PC-9 (cell line): ENCODE measurements around the gene GPSM1. TPM values are rescaled to one million over a fixed set of nuclear protein-coding genes. Genes with fewer than 3 reads are reported as not detected.
A peak's percentile ranks its signal among the peaks of the same experiment; 100 is the strongest.

Source experiments
- BruUV-seq: library from RNA; stranded (reverse); fragments of 400-500 nt; replicated peaks from 2 replicates; lab custom pipeline; 2021; lab: Mats Ljungman, UMichigan
- CTCF ChIA-PET: fragments of 300-600 bp; sonication (Branson Sonifier 250); formaldehyde crosslinking; loops from one replicate; lab custom pipeline; 2022; ENCODE audit warnings: antibody characterized with exemption; lab: Charles Lee
- POLR2A ChIA-PET: fragments of 300-600 bp; sonication (Branson Sonifier 250); formaldehyde crosslinking; loops from one replicate; lab custom pipeline; 2022; ENCODE audit warnings: antibody characterized with exemption; ENCODE audit not compliant: unreplicated experiment; lab: Charles Lee
- DNase-seq, 2 experiments: peaks; one replicate each; pipeline versions ENCODE4 v3.0.0 to v3.0.0-alpha.2; 2015 to 2022; ENCODE audit warnings: mixed read lengths in 1 of 2
- H2AFZ ChIP-seq: fragments of 200-600 bp; sonication (generic); 2 replicates; pipeline ENCODE4 v1.8.1; 2017; ENCODE audit warnings: antibody characterized with exemption
- H3F3A ChIP-seq: fragments of 200-600 bp; sonication (generic); 2 replicates; pipeline ENCODE4 v1.8.1; 2017; ENCODE audit warnings: antibody characterized with exemption, mild to moderate bottlenecking, low read depth; ENCODE audit not compliant: insufficient read depth
- H3K27ac ChIP-seq: fragments of 200-600 bp; sonication (generic); 2 replicates; pipeline ENCODE4 v1.6.1; 2016; ENCODE audit warnings: mixed run types
- H3K27me3 ChIP-seq: fragments of 200-600 bp; sonication (generic); 2 replicates; pipeline ENCODE4 v1.6.1; 2016; ENCODE audit warnings: low read depth, mixed run types; ENCODE audit not compliant: insufficient read depth
- H3K36me3 ChIP-seq: fragments of 200-600 bp; sonication (generic); 2 replicates; pipeline ENCODE4 v1.6.1; 2016; ENCODE audit warnings: low read depth, mixed run types
- H3K4me1 ChIP-seq: fragments of 200-600 bp; sonication (generic); replicated peaks from 2 replicates; pipeline ENCODE4 v1.6.1; 2016; ENCODE audit warnings: mixed run types; ENCODE audit not compliant: insufficient read depth
- H3K4me2 ChIP-seq: fragments of 200-600 bp; sonication (generic); 2 replicates; pipeline ENCODE4 v1.6.1; 2017; ENCODE audit warnings: mixed run types
- H3K4me3 ChIP-seq: fragments of 200-600 bp; sonication (generic); 2 replicates; pipeline ENCODE4 v1.6.1; 2016; ENCODE audit warnings: mixed run types
- H3K79me2 ChIP-seq: fragments of 200-600 bp; sonication (generic); 2 replicates; pipeline ENCODE4 v1.6.1; 2017; ENCODE audit warnings: low read depth, mixed run types
- H3K9me2 ChIP-seq: fragments of 200-600 bp; sonication (generic); 2 replicates; pipeline ENCODE4 v1.8.1; 2017; ENCODE audit warnings: mild to moderate bottlenecking; ENCODE audit not compliant: insufficient read depth
- H3K9me3 ChIP-seq: fragments of 200-600 bp; sonication (generic); 2 replicates; pipeline ENCODE4 v1.8.1; 2016; ENCODE audit warnings: low read depth; ENCODE audit not compliant: insufficient read depth
- H4K20me1 ChIP-seq: fragments of 200-600 bp; sonication (generic); 2 replicates; pipeline ENCODE4 v1.8.1; 2017; ENCODE audit not compliant: insufficient read depth
- CTCF ChIP-seq: fragments of 200-600 bp; sonication (generic); conservative IDR thresholded peaks from 2 replicates; pipeline ENCODE4 v1.6.1; 2017; ENCODE audit warnings: mixed run types, antibody characterized with exemption, mild to moderate bottlenecking, moderate library complexity
- EZH2 ChIP-seq: fragments of 200-600 bp; sonication (generic); IDR thresholded peaks from 2 replicates; pipeline ENCODE4 v1.8.0; 2017; ENCODE audit warnings: antibody characterized with exemption, low read depth
- intact Hi-C: fragments of 100-400 bp; cut with micrococcal nuclease; formaldehyde crosslinking; loops from one replicate; pipeline ENCODE4 v1.10.0; 2022; ENCODE audit not compliant: unreplicated experiment
- total RNA-seq: library from RNA; stranded (reverse); gene quantifications from 2 replicates; pipeline ENCODE4 v1.2.3, GENCODE V29; 2021

GPSM1 gene
- total RNA-seq, 1 experiment from 2014 or later, result 5.5 TPM

GRCh38 chr9:136373300-136374182, 46.2 kb downstream of the GPSM1 start, which contains the start of gene CARD9:
Gene CARD9 (minus strand): TSS chr9:136373669. CDS start chr9:136372078, 1,591 bp downstream.
- TF ChIP-seq EZH2 (no peak), CTCF (no peak)
- Histone ChIP-seq H4K20me1 (no peaks in the 10 kb centered on the region), H3K4me2 (peak within 1 kb of the TSS; percentile 78), H3K4me1 (peaks cover 25% of the 10 kb centered on the region), H2AFZ (no peak within 1 kb of the TSS; the same call in 1 of the 2 replicates), H3K27me3 (no peaks in the 10 kb centered on the region), H3F3A (peaks cover 11% of the 10 kb centered on the region; the same call in 1 of the 2 replicates), H3K9me2 (no peaks in the 10 kb centered on the region), H3K4me3 (peak within 1 kb of the TSS; percentile 38; the same call in 1 of the 2 replicates), H3K27ac (peak within 1 kb of the TSS; percentile 81), H3K36me3 (no peaks in the 10 kb centered on the region), H3K79me2 (no peaks in the 10 kb centered on the region), H3K9me3 (no peaks in the 10 kb centered on the region)
- ChIA-PET CTCF (interaction anchor here (1.4 kb wide), 1 partner anchor 11 kb away, joined by 5 read pairs; no protein-coding TSS in a partner anchor), POLR2A (interaction anchor here (0.6 to 0.8 kb wide), 3 partner anchors 10 to 98 kb away, joined by 3 to 12 read pairs (median 7); partner anchors contain the start of gene DNLZ)
- DNase-seq, result peak in 1 of 2 experiments; percentile 57
- BruUV-seq, result TSS peak; percentile 33
- intact Hi-C loops, result loop anchor here (2.0 to 5.0 kb wide), 2 partner anchors 35 to 61 kb away; no protein-coding TSS in a partner anchor

- no peaks in the 10 kb centered on the region for H3K79me2 ChIP-seq
- no peaks in the 10 kb centered on the region for H3K27me3 ChIP-seq
- H3K36me3 ChIP-seq, result no peaks in the 10 kb centered on the region
- no peak overlapping the region for H2AFZ ChIP-seq
- intact Hi-C loops, result loop anchor here (5.0 kb wide), 1 partner anchor 62 kb away; no protein-coding TSS in a partner anchor
- ChIA-PET POLR2A (interaction anchor here (0.6 to 0.8 kb wide), 2 partner anchors 11 to 63 kb away, joined by 4 to 12 read pairs; partner anchors contain the start of gene DNLZ), CTCF (no interaction called here)
- TF ChIP-seq CTCF (no peak), EZH2 (no peak)
- H3K27ac ChIP-seq, result no peak overlapping the region
- no peaks in the 10 kb centered on the region for H3K9me2 ChIP-seq
- no peak for DNase-seq
- H3K4me3 ChIP-seq, result no peak overlapping the region
- H3K4me2 ChIP-seq, result no peak overlapping the region; the same call in 1 of the 2 replicates
- H3F3A ChIP-seq, result peaks cover 11% of the 10 kb centered on the region; the same call in 1 of the 2 replicates
- H3K4me1 ChIP-seq, result peaks cover 25% of the 10 kb centered on the region
- H4K20me1 ChIP-seq, result no peaks in the 10 kb centered on the region
- H3K9me3 ChIP-seq, result no peaks in the 10 kb centered on the region
- BruUV-seq, result no TSS peak
Observed at GRCh38 chr9:136374183-136374575, 46.8 kb downstream of the GPSM1 start.

- Histone ChIP-seq H3K4me2 (no peak overlapping the region), H3K27ac (no peak overlapping the region), H3K4me3 (no peak overlapping the region), H4K20me1 (no peaks in the 10 kb centered on the region), H3K9me3 (no peaks in the 10 kb centered on the region), H3K27me3 (no peaks in the 10 kb centered on the region), H3F3A (peaks cover 11% of the 10 kb centered on the region; the same call in 1 of the 2 replicates), H3K4me1 (peaks cover 25% of the 10 kb centered on the region), H3K9me2 (no peaks in the 10 kb centered on the region), H3K36me3 (no peaks in the 10 kb centered on the region), H3K79me2 (no peaks in the 10 kb centered on the region), H2AFZ (no peak overlapping the region)
- no peak for DNase-seq
- no TSS peak for BruUV-seq
- POLR2A ChIA-PET, result no interaction called here
- CTCF ChIA-PET, result interaction anchor here (0.5 kb wide), 2 partner anchors 8 to 22 kb away, joined by 5 to 8 read pairs; no protein-coding TSS in a partner anchor
- TF ChIP-seq CTCF, result no peak
- TF ChIP-seq EZH2, result no peak
- intact Hi-C loops, result no loop called here
Observed at GRCh38 chr9:136375096-136375495, 47.8 kb downstream of the GPSM1 start.
